ENCODE data around the gene STEAP3.

Gene STEAP3

GRCh38 chr2:119228136-119228535 lies 4.5 kb downstream of the STEAP3 start:
- DNase-seq, result no peak

GRCh38 chr2:119228964-119229363 lies 5.3 kb downstream of the STEAP3 start:
- no peak for DNase-seq

GRCh38 chr2:119229716-119230115 lies 6.1 kb downstream of the STEAP3 start:
- DNase-seq, result no peak

- DNase-seq, result no peak
Observed at GRCh38 chr2:119230219-119231185, 6.9 kb downstream of the STEAP3 start.

GRCh38 chr2:119231975-119232665 lies 8.5 kb downstream of the STEAP3 start:
- DNase-seq, result no peak

- DNase-seq, result no peak
Observed at GRCh38 chr2:119232666-119232993, 9.0 kb downstream of the STEAP3 start.

GRCh38 chr2:119233326-119234020 lies 9.8 kb downstream of the STEAP3 start:
- DNase-seq, result no peak

- DNase-seq, result no peak
Observed at GRCh38 chr2:119234021-119235019, 10.7 kb downstream of the STEAP3 start.

- no peak for DNase-seq
Observed at GRCh38 chr2:119236796-119237195, 13.2 kb downstream of the STEAP3 start.

GRCh38 chr2:119240311-119241204 lies 16.9 kb downstream of the STEAP3 start:
- no peak for DNase-seq

- DNase-seq, result no peak
Observed at GRCh38 chr2:119241205-119241532, 17.5 kb downstream of the STEAP3 start.

- DNase-seq, result no peak
Observed at GRCh38 chr2:119242276-119243119, 18.9 kb downstream of the STEAP3 start.

GRCh38 chr2:119243621-119244020 lies 20.0 kb downstream of the STEAP3 start:
- DNase-seq, result no peak

- DNase-seq, result no peak
Observed at GRCh38 chr2:119245076-119245840, 21.6 kb downstream of the STEAP3 start.

- no peak for DNase-seq
Observed at GRCh38 chr2:119245841-119246230, 22.2 kb downstream of the STEAP3 start.

- DNase-seq, result no peak
Observed at GRCh38 chr2:119246884-119247843, 23.5 kb downstream of the STEAP3 start.

GRCh38 chr2:119247844-119248271 lies 24.2 kb downstream of the STEAP3 start:
- no peak for DNase-seq

- DNase-seq, result no peak
Observed at GRCh38 chr2:119248311-119248710, 24.7 kb downstream of the STEAP3 start.
